GM11168 (cell line): Measurements from ENCODE around the gene NYNRIN.
"Not testable (repeated sequence)": the region's sequence is repeated elsewhere in the genome, so short reads cannot be mapped to it uniquely, and the experiment has no call there.

ENCODE experiments used
- in situ Hi-C: fragments of 300-500 bp; cut with MboI; formaldehyde crosslinking; loops from one replicate; pipeline ENCODE4 v1.12.0; 2022; ENCODE audit warnings: low sequenced_read_pairs; ENCODE audit not compliant: unreplicated experiment

The NYNRIN gene

DNA sequence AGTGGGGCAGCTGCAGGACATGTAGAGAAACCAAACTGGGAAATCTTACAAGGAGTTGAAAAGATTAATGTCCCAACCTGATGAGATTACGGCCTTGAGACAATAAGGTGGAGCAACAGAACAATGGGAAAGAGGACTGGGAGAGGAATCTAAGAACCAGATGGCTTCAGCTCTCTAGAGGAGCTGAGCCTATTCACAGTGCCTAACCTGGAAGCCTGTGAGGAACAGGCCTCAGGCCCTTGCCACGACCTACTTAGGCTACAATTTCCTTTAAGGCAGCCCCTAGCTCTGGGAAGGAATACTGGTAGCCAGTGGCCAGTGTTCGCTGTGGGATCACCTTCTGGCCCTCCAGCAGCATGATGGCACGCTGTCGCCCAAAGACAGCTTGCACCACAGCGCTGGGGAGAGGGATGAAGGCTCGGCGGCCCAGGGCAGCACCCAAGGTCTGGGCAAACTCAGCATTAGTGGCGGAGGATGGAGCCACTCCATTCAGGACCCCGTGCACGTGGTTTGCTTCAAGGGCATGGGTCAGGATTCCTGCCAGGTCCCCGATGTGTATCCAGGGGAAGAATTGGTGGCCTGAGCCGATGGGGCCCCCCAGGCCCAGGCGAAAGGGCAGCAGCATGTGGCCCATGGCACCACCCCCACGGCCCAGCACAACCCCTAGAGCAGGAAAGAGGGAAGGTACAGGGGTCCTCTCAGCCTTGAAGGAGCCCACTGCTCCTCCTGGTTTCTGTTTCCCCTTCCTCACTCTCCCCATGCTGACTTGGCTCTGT lies 41.2 kb downstream of the NYNRIN start:
- in situ Hi-C loops = loop anchor here (5.0 to 10.0 kb wide), 2 partner anchors 75 to 108 kb away; partner anchors contain the start of gene NFATC4

DNA sequence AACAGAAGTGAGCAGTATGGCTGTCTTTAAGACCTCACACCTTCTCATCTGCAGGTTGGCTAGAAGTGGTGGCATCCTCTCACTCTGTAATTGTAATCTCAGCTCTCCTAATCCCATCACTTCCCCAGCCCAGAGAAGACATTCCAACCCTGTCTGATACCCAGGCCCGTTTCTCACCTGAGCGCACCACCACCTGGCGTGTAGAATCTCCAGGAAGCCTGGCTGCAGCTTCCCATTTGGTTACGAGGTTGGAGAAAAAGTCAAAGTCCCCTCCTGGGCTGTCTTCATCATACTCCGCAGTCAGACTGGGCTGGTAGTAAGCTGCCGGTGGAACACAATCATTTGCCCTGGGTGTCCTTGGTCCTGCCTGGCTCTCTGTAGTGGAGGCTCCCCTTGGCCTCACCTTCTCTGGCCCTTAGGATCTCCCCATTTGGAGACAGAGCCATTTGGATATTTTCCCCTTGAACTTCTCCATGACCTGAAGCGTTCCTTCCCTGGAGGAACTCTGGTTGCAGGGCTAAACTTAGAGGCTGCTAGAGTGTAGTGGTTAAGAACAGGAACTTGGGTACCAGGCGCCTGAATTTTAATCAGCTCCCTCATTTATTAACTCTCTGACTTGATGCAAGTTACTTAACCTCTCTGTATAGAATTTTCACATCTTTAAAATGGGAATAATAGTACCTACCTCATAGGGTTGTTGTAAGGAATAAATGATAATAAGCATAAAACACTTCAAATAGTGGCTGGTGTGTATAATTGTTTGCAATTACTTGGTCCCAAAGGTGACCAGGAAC lies 42.0 kb downstream of the NYNRIN start:
- in situ Hi-C loops = no loop called here

DNA sequence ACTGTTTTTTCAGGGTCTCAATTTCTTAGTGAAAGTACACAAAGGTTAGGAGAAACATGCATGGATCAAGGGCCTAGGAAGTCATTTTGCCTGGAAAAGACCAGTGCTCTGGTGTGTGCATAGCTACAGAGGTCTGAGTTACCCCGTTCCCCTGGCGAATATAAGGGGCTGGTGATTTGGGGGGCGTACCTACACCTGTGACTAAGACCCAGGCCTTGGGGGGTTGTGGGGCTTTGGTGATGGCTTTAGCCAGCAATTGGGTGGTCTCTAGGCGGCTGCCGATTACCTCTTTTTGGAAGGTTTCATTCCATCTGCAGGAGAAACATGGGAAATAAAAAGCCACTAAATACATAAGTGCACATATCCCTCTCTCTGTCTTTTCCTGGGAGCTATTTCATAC lies 42.7 kb downstream of the NYNRIN start:
- in situ Hi-C loops = no loop called here

DNA sequence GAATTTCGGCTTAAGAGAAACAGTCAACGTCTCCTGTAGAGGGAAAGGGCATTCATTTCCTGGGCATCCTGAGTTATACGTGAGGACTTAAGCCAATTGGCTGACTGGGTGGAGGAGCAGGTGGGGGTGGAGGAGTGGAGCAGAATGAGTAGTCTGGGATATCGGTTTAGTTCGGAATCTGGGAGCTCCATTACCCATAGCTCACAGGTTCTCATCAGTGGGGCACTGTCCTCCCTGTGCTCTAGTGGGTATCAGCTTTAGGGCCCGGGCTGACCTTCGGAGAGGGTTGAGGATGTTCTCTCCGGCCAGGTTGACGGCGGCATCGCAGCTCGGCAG lies 43.1 kb downstream of the NYNRIN start:
- in situ Hi-C loops = no loop called here

DNA sequence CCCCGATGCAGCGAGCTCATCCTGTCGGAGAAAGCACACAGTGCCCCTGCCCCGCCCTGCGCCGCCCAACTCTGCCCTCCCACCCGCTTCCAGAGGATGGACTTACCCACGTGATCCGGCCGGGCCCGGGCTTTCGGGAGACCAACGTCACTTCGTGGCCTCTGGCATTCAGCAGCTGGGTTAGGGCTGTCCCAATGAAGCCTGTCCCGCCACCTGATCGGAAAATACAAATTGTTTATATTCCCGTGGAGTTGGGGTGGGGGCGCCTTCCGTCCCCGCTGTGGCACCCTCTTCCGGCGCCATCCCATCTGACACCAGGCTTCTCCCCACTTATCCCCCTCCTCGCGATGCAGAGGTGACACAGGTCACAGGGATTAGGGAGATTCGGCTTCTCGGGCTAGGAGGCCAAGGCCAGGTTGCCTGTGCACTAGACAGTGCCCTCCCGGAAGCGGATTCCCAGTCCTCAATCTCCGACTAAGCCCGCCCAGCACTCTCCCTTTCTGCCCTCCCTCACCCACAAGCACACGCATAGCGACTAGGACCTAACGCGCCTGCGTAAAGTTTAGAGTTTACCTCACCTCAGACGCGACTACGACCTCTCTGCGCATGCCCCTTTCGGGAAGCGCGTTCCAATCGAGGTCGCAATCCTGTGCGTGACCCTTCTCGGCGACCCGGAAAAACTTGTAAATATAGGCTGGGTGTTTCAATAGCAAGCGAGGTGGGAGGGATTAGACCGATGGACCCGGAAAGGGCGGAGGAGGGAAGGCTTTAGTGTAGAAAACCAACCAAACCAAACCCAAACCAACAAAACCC lies 43.6 kb downstream of the NYNRIN start, which contains the start of gene SDR39U1:
SDR39U1 (minus strand) TSS at position 537 of the 813 bp plus-strand sequence; CDS start at position 530, 7 bp downstream.
- in situ Hi-C loops = no loop called here

DNA sequence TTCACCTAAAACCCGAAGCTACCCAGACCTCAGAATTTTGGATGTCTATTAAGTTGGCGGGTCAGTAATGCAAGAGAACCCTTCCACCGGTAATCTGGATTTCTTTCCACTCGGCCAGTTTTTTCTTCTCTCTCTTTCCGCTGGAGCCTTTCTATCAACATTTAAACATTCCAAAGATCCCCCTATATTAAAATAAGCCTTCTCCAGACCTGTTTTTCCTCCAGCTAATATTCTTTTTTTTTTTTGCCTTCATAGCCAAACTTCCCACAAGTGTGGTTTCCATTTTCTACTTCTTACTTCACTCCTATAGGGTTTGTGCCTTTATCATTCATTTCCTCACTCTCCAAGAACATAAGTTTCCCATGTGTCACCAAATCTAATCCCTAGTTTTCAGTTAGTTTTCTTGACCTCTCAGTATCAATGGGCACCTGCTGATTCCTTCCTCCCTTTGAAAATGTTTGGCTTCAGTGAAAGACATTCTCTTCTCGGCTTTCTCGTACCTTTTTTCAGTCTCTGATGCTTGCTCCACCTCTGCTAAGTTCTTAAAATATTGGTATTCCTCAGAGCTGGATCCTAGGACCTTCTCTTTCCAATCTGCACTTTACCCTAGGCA lies 44.4 kb downstream of the NYNRIN start:
- in situ Hi-C loops = no loop called here

DNA sequence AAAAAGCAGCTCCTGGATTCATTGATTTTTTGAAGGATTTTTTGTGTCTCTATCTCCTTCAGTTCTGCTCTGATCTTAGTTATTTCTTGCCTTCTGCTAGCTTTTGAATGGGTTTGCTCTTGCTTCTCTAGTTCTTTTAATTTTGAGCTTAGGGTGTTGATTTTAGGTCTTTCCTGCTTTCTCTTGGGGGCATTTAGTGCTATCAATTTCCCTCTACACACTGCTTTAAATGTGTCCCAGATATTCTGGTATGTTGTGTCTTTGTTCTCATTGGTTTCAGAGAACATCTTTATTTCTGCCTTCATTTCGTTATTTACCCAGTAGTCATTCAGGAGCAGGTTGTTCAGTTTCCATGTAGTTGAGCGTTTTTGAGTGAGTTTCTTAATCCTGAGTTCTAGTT lies 52.0 kb downstream of the NYNRIN start:
- in situ Hi-C loops = not testable (repeated sequence)

DNA sequence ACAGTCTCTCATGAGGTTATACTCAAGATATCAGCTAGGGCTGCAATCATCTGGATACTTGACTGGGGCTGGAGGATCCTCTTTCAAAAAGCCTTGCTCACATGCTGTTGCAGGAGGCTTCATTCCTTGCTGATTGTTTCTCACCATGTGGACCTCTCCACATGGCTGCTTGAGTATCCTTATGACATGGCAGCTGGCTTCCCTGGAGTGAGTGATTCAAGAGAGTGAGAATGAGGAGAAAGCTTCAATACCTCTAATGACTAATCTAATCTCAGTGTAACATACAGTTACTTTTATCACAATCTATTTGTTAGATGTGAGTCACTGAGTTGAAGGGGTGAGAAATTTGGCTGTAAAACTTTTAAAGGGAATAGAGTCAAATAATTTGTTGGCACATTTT lies 58.2 kb downstream of the NYNRIN start:
- in situ Hi-C loops = no loop called here

DNA sequence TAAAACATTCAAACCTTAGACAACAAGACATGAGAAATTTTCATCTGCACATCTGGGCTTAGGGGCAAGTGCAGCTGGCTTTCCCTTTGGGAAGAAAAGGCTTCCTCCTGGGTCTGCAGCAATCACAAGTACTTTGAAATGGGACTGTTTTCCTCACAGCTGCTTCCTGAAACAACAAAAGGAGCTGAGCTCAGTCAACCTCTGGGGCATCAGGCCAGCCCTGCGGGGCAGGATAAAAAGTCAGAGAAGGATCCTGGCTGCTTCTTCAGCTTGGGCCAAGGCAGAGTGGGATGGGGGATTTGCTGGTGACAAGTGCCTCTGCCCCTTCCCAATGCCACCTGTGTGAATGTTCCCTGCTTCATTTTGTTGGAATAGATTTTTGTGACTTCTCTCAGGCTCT lies 59.9 kb downstream of the NYNRIN start:
- in situ Hi-C loops = no loop called here

DNA sequence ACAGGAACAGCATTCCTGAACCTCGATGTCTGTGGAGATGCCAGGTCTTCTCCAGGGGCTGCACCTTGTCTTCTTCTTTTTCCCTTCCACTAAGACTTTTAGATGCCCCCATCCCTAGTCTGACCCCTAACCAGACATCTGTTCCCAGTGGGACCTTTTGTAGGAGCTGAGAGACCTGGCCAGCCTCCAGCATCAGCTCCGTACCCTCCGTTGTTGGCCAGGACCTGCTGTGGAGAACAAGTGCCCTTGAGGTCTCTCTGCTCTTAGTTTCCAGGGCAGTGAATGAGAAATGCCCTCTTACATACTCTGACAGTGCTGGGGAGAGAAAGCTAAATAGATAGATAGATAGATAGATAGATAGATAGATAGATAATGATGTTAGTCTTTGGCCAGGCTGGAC lies 60.5 kb downstream of the NYNRIN start:
- in situ Hi-C loops = no loop called here

DNA sequence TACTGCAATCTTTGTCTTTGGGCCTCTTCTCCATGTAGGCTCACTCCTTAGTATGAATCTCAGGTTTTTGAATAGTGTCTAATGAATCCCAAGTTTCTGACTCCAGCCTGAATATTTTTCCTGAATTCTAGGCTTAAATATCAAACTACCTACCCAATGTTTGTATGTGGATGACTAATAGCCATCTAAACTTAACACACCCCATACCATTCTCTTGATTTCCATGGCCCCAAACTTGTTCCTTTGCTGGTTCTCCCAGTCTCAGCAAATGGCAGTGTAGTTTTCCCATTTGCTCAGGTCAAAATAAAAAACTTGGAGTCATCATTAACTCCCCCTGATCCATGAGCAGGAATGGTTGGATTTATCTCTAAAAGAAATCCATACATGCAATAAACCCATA lies 62.5 kb downstream of the NYNRIN start:
- in situ Hi-C loops = no loop called here

DNA sequence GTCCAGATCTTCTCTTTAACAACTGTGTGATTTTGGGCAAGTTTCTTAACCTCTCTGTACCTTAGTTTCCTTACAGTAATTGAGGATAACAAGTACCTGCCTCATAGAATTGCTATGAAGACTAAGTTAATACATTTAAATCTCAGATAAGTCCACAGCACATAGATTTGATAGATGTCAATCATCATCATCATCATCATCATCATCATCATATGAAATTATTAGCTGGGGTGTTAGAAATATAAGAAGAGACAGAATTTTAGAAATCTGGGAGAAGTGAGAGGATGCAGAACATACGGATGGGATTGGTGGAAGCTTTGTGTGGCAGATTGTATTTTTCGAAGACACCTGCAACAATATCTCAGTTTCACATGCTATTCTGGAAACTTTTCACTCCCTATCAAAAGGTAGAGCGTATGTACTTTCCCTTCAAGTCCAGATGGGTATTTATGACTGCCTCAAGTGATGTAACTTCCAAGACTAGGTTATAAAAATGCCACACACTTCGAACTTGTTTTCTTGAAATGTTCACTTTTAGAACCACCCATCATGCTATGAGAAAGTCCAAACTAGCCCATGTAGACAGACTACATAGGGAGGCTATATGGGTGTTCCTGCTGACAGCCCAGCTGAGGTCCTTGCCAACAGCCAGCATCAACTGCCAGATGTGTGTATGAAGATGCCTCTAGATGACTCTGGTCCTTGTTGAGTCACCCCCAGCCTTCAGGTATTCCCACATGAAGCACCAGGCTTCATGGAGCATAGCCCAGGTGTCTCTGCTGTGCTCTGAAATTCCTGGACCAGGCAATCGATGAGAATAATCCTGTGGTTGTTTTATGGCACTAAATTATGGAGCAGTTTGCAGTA lies 64.4 kb downstream of the NYNRIN start:
- in situ Hi-C loops = no loop called here

DNA sequence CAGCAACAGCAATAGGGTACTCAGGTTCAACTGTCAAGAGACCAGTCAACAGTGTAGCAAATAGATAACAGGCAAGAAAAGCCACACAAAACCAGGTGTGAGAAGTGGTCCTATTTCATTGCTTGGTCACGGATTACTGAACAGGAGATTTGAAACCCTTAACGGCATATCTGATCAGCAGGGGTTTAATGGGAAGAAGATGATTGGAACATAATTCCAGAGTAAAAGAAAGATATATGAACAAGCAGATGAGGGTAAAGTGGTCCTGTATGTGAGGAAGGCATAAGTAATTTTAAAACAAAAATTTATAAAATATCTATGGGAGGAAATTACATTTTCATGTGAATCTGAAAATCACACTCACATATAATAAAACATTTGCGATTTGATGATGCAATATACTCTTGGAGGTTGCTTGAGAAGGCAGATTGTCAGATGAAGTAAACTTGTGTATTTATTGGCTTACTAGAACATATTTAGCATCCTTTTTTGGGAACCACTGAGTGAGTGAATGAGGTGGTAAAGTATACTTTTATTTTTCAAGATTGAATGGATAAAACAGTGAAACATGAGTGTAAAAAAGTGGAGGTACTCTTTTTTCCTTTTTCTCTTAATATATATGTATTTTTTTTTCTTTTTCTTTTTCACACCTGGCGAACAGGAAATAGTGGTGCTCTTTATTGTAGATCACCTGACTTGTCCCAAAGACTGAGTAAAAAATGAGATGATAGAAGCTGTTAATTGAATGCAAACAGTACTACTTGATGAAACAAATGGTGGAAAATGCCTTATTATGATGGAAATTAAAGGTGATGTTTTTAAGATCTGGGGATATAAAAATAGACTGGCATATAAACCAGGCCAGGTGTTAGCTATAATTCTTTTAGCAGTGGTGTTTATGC lies 65.3 kb downstream of the NYNRIN start:
- in situ Hi-C loops = no loop called here

DNA sequence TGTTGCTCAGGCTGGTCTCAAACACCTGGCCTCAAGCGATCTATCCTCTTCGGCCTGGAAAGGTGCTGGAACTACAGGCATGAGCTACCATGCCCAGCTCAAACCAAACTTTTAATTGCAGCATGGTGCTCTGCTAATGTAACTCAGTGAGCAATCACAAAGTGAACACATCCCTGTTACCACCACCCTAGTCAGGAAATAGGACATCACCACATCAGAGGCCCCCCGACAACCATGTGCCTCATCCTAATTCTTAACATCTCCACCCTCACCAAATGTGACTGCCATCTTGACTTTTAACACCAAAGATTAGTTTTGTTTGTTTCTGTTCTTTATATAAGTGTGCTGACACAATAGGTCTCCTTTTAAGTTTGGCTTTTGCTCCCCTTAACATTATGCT lies 66.6 kb downstream of the NYNRIN start:
- in situ Hi-C loops = no loop called here

DNA sequence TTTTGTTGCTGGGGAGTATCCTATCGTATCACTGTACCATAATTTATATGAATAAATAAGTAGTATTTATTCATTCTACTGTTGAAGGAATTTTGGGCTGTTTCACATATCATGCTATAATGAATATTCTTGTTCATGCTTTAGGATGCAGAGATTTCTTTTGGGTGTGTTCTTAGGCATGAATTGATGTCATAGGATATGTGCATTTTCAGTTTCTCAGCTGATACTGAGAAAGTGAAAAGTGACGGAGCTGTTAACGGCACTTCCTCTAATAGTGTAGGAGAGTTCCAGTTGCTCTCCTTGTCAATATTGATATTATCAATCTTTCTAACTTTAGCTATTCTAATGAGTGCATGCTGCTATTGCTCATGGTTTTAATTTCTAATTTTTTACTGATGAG lies 67.0 kb downstream of the NYNRIN start:
- in situ Hi-C loops = no loop called here
